Gastroesophageal sphincter (tissue), 4 donors: ENCODE data around the gene IGSF9. TPM values are rescaled to one million over a fixed set of nuclear protein-coding genes. Genes with fewer than 3 reads are reported as not detected.
A peak's percentile ranks its signal among the peaks of the same experiment; 100 is the strongest.

ENCODE experiments used
- ATAC-seq: fragments of 150-250 bp; one replicate; pipeline ENCODE4 v1.9.1; 2016; ENCODE audit warnings: mild to moderate bottlenecking, moderate library complexity
- H3K27ac ChIP-seq, 4 donors: fragments of 200-600 bp; sonication (generic) in 3 of 4; 1 replicate in 3 of 4; 2 replicates in 1 of 4; pipeline ENCODE4 v1.5.1; 2016 to 2019
- H3K27me3 ChIP-seq: fragments of 200-600 bp; sonication (generic); one replicate; pipeline ENCODE4 v1.5.1; 2019
- H3K36me3 ChIP-seq, 2 donors: fragments of 200-600 bp; sonication (generic); one replicate each; pipeline ENCODE4 v1.5.1; 2019; ENCODE audit warnings: control low read depth in 1 of 2
- H3K4me1 ChIP-seq, 3 donors: fragments of 200-600 bp; sonication (generic); 1 replicate in 2 of 3; 2 replicates in 1 of 3; pipeline ENCODE4 v1.5.1; 2016 to 2019; ENCODE audit warnings: control low read depth in 2 of 3
- H3K4me3 ChIP-seq, 2 donors: fragments of 200-600 bp; sonication (generic); one replicate each; pipeline ENCODE4 v1.5.1; 2019; ENCODE audit warnings: mild to moderate bottlenecking in 1 of 2, moderate library complexity in 1 of 2
- H3K9me3 ChIP-seq, 3 donors: fragments of 200-600 bp; sonication (generic); one replicate each; pipeline ENCODE4 v1.5.1; 2017 to 2019; ENCODE audit warnings: control low read depth in 2 of 3
- EP300 ChIP-seq: sonication (generic); formaldehyde crosslinking; IDR thresholded peaks from one replicate; pipeline ENCODE4 v1.6.1; 2017; ENCODE audit warnings: antibody characterized with exemption, mild to moderate bottlenecking
- POLR2A ChIP-seq, 2 donors: fragments of 450-650 bp; IDR thresholded peaks; one replicate each; pipeline ENCODE4 v1.6.1; 2017; ENCODE audit warnings: antibody characterized with exemption in 2 of 2, mild to moderate bottlenecking in 2 of 2, moderate library complexity in 1 of 2
- POLR2AphosphoS5 ChIP-seq: sonication (generic); formaldehyde crosslinking; IDR thresholded peaks from one replicate; pipeline ENCODE4 v1.6.1; 2017; ENCODE audit warnings: antibody characterized with exemption
- WGBS, 2 donors: methylation state at CpG; one replicate each; pipeline ENCODE4 v1.1.5; 2018; ENCODE audit warnings: low coverage in 1 of 2; 5-methylcytosine and 5-hydroxymethylcytosine counted together
- total RNA-seq, 4 donors: library from RNA; depleted of rRNA; stranded (reverse); fragments of >200 nt; gene quantifications; one replicate each; pipeline ENCODE4 v1.1.0, GENCODE V29; 2016
- TF ChIP-seq, protein P1 (sequence below), 4 experiments: fragments of 200-600 bp in 2 of 4; fragments of 450-650 bp in 2 of 4; sonication (generic) in 1 of 4; IDR thresholded peaks; one replicate each; pipeline ENCODE4 v1.5.1; 2017 to 2019; ENCODE audit warnings: antibody characterized with exemption in 4 of 4, mild to moderate bottlenecking in 2 of 4, moderate library complexity in 2 of 4

IGSF9 gene
- total RNA-seq, 4 donors from 2014 or later, result 0.35 to 0.62 TPM; not detected in 2

DNA sequence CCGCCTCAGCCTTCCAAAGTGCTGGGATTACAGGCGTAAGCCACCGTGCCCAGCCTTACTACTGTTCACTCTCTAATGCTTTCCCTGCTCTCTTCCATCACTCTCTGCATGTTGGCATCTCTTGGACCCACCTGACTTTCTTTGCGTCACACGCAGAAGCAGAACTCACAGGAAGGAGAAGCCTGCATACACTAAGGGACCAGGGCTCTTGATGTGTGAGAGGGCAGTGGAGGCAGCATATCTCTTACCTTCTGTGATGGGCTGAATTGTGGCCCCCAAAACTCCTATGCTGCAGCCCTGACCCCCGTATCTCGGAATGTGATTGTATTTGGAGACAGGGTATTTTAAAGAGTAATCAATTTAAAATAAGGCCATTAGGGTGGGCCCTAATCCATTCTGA is 35.4 kb upstream of the IGSF9 start:
- 95 to 100% methylated on average over 6 to 7 of the region's 7 CpGs for WGBS, 2 donors
- H3K36me3 ChIP-seq, result no peaks in the 10 kb centered on the region
- no peaks in the 10 kb centered on the region for H3K27me3 ChIP-seq
- no peaks in the 10 kb centered on the region for H3K9me3 ChIP-seq
- ATAC-seq, result no peak
- H3K4me1 ChIP-seq, result peaks cover 0 to 12% (median 0%) of the 10 kb centered on the region in 3 donors
- TF ChIP-seq POLR2A (IDR thresholded peaks at IDR 0.05) (no peak), EP300 (no peak), POLR2AphosphoS5 (no peak)
- TF ChIP-seq, protein P1, sequence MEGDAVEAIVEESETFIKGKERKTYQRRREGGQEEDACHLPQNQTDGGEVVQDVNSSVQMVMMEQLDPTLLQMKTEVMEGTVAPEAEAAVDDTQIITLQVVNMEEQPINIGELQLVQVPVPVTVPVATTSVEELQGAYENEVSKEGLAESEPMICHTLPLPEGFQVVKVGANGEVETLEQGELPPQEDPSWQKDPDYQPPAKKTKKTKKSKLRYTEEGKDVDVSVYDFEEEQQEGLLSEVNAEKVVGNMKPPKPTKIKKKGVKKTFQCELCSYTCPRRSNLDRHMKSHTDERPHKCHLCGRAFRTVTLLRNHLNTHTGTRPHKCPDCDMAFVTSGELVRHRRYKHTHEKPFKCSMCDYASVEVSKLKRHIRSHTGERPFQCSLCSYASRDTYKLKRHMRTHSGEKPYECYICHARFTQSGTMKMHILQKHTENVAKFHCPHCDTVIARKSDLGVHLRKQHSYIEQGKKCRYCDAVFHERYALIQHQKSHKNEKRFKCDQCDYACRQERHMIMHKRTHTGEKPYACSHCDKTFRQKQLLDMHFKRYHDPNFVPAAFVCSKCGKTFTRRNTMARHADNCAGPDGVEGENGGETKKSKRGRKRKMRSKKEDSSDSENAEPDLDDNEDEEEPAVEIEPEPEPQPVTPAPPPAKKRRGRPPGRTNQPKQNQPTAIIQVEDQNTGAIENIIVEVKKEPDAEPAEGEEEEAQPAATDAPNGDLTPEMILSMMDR (IDR thresholded peaks at IDR 0.05), result no peak
- no peak overlapping the region for H3K27ac ChIP-seq
- H3K4me3 ChIP-seq, result no peak overlapping the region

DNA sequence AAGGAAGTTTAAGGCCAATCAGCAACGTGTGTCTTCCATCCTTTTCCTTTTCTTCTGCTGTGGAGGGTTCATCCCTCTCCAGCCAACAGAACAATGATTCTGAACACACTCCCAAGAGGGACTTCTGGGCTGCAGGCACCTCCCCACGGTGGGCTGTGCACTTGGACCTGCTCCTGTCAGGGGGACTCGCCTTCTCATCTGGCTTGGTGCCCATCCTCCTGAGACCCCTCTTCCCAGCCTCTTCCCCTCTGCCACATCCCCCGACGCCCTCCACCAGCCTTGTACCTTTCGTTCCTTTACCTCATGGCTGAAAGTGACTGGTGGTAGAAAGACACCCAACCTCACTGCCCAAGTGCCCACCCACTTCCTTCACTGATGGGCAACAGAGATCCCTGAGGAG is 34.7 kb upstream of the IGSF9 start:
- TF ChIP-seq POLR2A (IDR thresholded peaks at IDR 0.05) (no peak), EP300 (no peak), POLR2AphosphoS5 (no peak)
- TF ChIP-seq, protein P1 (IDR thresholded peaks at IDR 0.05), result no peak
- no peak overlapping the region for H3K4me3 ChIP-seq
- 50 to 66% methylated on average over 1 to 6 of the region's 6 CpGs for WGBS, 2 donors
- no peaks in the 10 kb centered on the region for H3K27me3 ChIP-seq
- no peak for ATAC-seq
- H3K4me1 ChIP-seq, result peaks cover 0 to 12% (median 0%) of the 10 kb centered on the region in 3 donors
- H3K9me3 ChIP-seq, result no peaks in the 10 kb centered on the region
- H3K36me3 ChIP-seq, result no peaks in the 10 kb centered on the region
- no peak overlapping the region for H3K27ac ChIP-seq

DNA sequence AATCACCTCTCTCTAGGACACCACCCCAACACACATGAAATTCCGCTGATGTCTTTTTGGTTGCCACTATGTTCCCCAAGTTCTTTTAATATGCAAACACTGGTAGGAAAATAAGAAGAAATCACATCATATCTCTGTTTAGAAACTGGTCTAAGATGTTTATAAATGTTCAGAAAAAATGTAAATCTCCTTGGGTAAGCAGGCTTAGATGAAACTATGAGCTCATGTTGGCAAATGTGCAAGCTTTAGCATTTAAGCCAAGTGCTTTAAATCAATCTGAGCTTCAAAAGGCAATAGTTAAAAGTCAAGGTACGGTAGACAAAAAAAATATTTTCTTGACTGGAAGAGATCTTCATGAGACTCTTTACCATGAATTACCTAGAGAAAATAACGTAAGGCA is 33.8 kb upstream of the IGSF9 start:
- ATAC-seq, result no peak
- Histone ChIP-seq H3K4me1 (peaks cover 0 to 12% (median 0%) of the 10 kb centered on the region in 3 donors), H3K36me3 (no peaks in the 10 kb centered on the region), H3K9me3 (no peaks in the 10 kb centered on the region), H3K27ac (no peak overlapping the region), H3K4me3 (no peak overlapping the region), H3K27me3 (no peaks in the 10 kb centered on the region)
- TF ChIP-seq EP300 (no peak), POLR2AphosphoS5 (peak; percentile 50), POLR2A (IDR thresholded peaks at IDR 0.05) (no peak)
- TF ChIP-seq, protein P1 (IDR thresholded peaks at IDR 0.05), result no peak
- WGBS, 2 donors, result 36 to 38% methylated on average over 3 of the region's 3 CpGs

DNA sequence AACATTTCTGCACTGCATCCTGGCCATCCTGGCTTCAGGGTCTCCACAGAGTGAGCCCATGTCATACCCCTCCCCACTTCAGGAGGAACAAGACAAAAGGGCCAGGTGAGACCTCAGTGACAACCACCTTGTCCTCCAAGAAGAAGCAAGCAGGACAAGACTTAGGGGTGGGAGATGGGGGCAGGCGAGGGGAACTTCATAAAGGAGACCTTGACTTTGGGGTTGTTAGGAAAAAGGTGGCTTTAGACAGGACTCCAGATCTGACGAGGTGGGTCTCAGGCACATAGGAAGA is 32.6 kb upstream of the IGSF9 start:
- H3K4me1 ChIP-seq, result peaks cover 0 to 12% (median 0%) of the 10 kb centered on the region in 3 donors
- H3K36me3 ChIP-seq, result no peaks in the 10 kb centered on the region
- no peak overlapping the region for H3K4me3 ChIP-seq
- TF ChIP-seq POLR2A (IDR thresholded peaks at IDR 0.05) (no peak), EP300 (no peak), POLR2AphosphoS5 (no peak)
- TF ChIP-seq, protein P1 (IDR thresholded peaks at IDR 0.05), result no peak
- 74 to 100% methylated on average over 2 of the region's 2 CpGs for WGBS, 2 donors
- ATAC-seq, result no peak
- no peaks in the 10 kb centered on the region for H3K9me3 ChIP-seq
- H3K27ac ChIP-seq, result no peak overlapping the region
- H3K27me3 ChIP-seq, result peaks cover 9% of the 10 kb centered on the region

DNA sequence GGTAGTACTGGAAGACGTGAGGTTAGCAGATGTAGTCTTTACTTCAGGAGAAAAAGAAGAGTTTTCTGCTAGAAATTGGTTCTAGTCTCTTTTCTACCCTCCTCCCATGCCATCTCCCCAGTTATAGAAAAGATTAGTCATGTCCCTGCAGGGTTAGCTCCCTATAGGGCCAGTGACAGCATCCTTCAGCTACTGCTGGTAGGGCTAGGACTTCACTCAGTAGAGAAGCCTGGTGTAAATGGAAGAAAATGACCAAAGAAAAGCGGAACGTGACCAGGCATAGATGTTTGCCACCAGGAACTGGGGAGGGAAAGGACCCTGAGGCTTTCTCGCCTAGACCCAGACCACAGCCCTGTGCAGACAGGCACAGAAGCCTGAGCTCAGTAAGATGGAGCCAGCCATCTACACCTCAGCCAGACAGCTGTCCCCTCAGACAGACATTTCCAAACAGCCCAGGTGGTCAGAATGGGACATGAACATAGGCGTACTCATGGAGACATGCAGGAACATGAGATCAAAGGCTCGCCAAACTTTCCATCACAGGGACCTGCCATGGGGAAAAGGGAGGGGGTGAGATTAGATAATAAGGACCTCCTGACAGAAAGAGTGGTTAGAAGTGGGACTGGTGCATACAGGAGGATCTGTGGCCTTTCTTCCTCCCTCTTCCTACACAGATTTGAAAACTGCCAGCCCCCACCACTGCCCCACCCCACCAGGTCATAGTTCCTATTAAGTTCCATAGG is 32.1 kb upstream of the IGSF9 start:
- no peak for TF ChIP-seq POLR2A (IDR thresholded peaks at IDR 0.05)
- TF ChIP-seq, protein P1 (IDR thresholded peaks at IDR 0.05), result no peak

More for the DNA sequence above, 32.1 kb upstream of the IGSF9 start:
- no peak for ATAC-seq
- Histone ChIP-seq H3K27me3 (peaks cover 14% of the 10 kb centered on the region), H3K36me3 (no peaks in the 10 kb centered on the region), H3K9me3 (no peaks in the 10 kb centered on the region), H3K4me3 (no peak overlapping the region), H3K27ac (no peak overlapping the region), H3K4me1 (peaks cover 0 to 12% (median 0%) of the 10 kb centered on the region in 3 donors)
- 78 to 100% methylated on average over 1 to 4 of the region's 6 CpGs for WGBS, 2 donors
